DND-41 (cell line): ENCODE data around the gene FREM1.

Source experiments
- ATAC-seq: fragments of 200-7000 bp; cut with Tn5 transposase; 3 replicates; pipeline ENCODE4 v1.9.1; 2021; ENCODE audit warnings: low read depth; ENCODE audit not compliant: insufficient read depth
- DNase-seq: peaks from one replicate; pipeline ENCODE4 v3.0.0-alpha.2; 2020
- H2AFZ ChIP-seq: 2 replicates; pipeline ENCODE4 v1.6.0; 2012; ENCODE audit warnings: low read depth, low read length
- H3K27ac ChIP-seq: 2 replicates; pipeline ENCODE4 v1.5.1; 2012; ENCODE audit warnings: low read length, inconsistent platforms
- H3K27me3 ChIP-seq: fragments of 200-600 bp; sonication (generic); 2 replicates; pipeline ENCODE4 v1.6.0; 2012; ENCODE audit warnings: low read length, mild to moderate bottlenecking, inconsistent platforms; ENCODE audit not compliant: insufficient read depth, poor library complexity
- H3K36me3 ChIP-seq: 2 replicates; pipeline ENCODE4 v1.5.1; 2012; ENCODE audit warnings: low read length, inconsistent platforms; ENCODE audit not compliant: insufficient read depth
- H3K4me1 ChIP-seq: 2 replicates; pipeline ENCODE4 v1.5.1; 2012; ENCODE audit warnings: mild to moderate bottlenecking, low read length; ENCODE audit not compliant: insufficient read depth
- H3K4me2 ChIP-seq: 2 replicates; pipeline ENCODE4 v1.6.0; 2012; ENCODE audit warnings: mild to moderate bottlenecking, moderate library complexity, low read length, inconsistent platforms; ENCODE audit not compliant: insufficient read depth
- H3K4me3 ChIP-seq, 2 experiments: fragments of 200-600 bp in 1 of 2; shearing (Covaris generic) in 1 of 2; 2 replicates each; pipeline ENCODE4 v1.5.1; 2012 to 2016; ENCODE audit warnings: inconsistent platforms in 2 of 2, low read length in 2 of 2, mild to moderate bottlenecking in 2 of 2, low read depth in 1 of 2, moderate library complexity in 1 of 2
- H3K79me2 ChIP-seq: 2 replicates; pipeline ENCODE4 v1.6.0; 2012; ENCODE audit warnings: low read length, inconsistent platforms; ENCODE audit not compliant: insufficient read depth
- H3K9ac ChIP-seq: 2 replicates; pipeline ENCODE4 v1.6.0; 2012; ENCODE audit warnings: low read depth, mild to moderate bottlenecking, inconsistent platforms, low read length, moderate library complexity
- H3K9me3 ChIP-seq: 2 replicates; pipeline ENCODE4 v1.5.1; 2012; ENCODE audit warnings: low read length, moderate library complexity, mild to moderate bottlenecking, inconsistent platforms; ENCODE audit not compliant: insufficient read depth, severe bottlenecking
- H4K20me1 ChIP-seq: 2 replicates; pipeline ENCODE4 v1.6.0; 2012; ENCODE audit warnings: low read length; ENCODE audit not compliant: insufficient read depth
- EZH2 ChIP-seq: IDR thresholded peaks from 3 replicates; pipeline ENCODE4 v1.6.1; 2012; ENCODE audit warnings: borderline replicate concordance, low read depth, mild to moderate bottlenecking, moderate library complexity, low read length, inconsistent platforms; ENCODE audit not compliant: severe bottlenecking
- TF ChIP-seq, protein P1 (sequence below): IDR thresholded peaks from 2 replicates; pipeline ENCODE4 v1.5.1; 2012; ENCODE audit warnings: borderline replicate concordance, low read length, moderate library complexity, mild to moderate bottlenecking; ENCODE audit not compliant: poor library complexity, severe bottlenecking; ENCODE audit errors: extremely low read depth

FREM1 gene

DNA sequence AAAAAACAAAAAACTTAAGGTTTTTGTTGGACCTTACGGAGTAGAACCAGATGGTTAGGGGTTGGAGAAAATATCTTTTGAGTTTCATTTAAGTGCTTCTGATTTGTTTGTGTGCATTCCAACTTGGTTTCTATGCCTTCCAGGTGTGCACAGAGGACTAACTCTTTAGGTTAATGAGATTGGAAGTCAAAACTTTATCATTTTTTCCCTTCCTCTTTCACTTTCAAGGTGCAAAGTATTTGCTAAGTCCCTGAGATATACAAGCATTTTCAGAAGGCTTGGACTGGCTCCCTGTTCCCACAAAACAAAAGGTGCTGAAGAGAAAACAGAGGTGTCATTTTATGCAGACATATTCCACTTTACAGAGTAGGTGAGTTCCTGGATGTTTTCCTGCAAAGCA, 157.4 kb downstream of the FREM1 start:
- H3K27me3 ChIP-seq, result peaks cover 8% of the 10 kb centered on the region
- ATAC-seq, result no peak
- no peak overlapping the region for H3K4me2 ChIP-seq
- H2AFZ ChIP-seq, result no peak overlapping the region
- no peaks in the 10 kb centered on the region; the same call in 1 of the 2 replicates for H3K4me1 ChIP-seq
- no peak overlapping the region for H3K27ac ChIP-seq
- no peaks in the 10 kb centered on the region for H3K79me2 ChIP-seq
- H3K9me3 ChIP-seq, result no peaks in the 10 kb centered on the region
- no peak overlapping the region for H3K4me3 ChIP-seq
- H4K20me1 ChIP-seq, result no peaks in the 10 kb centered on the region
- no peak for DNase-seq
- no peak for TF ChIP-seq EZH2
- TF ChIP-seq, protein P1, sequence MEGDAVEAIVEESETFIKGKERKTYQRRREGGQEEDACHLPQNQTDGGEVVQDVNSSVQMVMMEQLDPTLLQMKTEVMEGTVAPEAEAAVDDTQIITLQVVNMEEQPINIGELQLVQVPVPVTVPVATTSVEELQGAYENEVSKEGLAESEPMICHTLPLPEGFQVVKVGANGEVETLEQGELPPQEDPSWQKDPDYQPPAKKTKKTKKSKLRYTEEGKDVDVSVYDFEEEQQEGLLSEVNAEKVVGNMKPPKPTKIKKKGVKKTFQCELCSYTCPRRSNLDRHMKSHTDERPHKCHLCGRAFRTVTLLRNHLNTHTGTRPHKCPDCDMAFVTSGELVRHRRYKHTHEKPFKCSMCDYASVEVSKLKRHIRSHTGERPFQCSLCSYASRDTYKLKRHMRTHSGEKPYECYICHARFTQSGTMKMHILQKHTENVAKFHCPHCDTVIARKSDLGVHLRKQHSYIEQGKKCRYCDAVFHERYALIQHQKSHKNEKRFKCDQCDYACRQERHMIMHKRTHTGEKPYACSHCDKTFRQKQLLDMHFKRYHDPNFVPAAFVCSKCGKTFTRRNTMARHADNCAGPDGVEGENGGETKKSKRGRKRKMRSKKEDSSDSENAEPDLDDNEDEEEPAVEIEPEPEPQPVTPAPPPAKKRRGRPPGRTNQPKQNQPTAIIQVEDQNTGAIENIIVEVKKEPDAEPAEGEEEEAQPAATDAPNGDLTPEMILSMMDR, result no peak
- no peak overlapping the region for H3K9ac ChIP-seq
- no peaks in the 10 kb centered on the region for H3K36me3 ChIP-seq

DNA sequence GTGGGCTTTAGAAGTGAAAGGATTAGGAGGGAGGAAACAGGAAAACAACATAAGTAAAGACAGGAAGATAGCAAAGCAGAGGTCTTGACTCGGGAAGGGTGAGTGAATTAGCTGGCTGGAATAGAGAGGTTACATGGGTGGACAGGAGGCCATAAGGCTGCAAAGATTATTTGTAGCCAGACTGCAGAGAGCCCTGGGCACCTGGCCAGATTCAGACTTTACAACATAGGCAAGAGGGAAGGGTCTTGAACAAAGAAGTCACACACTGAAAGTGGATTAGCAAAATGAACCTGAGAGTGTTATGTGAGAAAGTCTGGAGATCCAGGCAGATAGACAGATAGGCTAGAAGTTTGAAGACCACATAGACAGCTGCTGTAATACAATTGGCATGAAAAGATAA, 158.0 kb downstream of the FREM1 start:
- TF ChIP-seq EZH2, result no peak
- TF ChIP-seq, protein P1, result no peak

DNA sequence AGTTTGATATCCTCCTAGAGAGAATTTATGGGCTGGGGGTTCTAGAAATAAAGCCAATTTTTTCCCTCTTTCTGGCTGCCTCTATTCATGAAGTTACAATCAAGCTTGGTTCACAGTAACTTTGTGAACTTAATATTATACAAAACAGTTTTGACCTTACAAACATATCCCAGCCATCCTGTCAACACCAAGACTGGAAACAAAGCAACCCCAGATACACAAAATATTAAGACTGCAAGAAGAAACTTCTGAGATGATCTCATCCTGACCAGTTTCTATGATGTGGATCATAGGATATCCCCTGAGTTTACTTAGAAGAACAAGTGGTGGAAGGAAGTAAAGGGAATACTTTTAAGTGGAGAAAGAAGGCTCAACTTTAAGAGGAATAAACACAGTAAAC, 159.4 kb downstream of the FREM1 start:
- no peak overlapping the region for H3K4me2 ChIP-seq
- no peak for DNase-seq
- H3K9me3 ChIP-seq, result no peaks in the 10 kb centered on the region
- TF ChIP-seq, protein P1, result no peak
- H3K36me3 ChIP-seq, result no peaks in the 10 kb centered on the region
- no peak overlapping the region for H3K27ac ChIP-seq
- peaks cover 8% of the 10 kb centered on the region for H3K27me3 ChIP-seq
- ATAC-seq, result no peak
- H4K20me1 ChIP-seq, result no peaks in the 10 kb centered on the region
- H3K9ac ChIP-seq, result no peak overlapping the region
- no peak overlapping the region for H2AFZ ChIP-seq
- H3K79me2 ChIP-seq, result no peaks in the 10 kb centered on the region
- H3K4me1 ChIP-seq, result no peaks in the 10 kb centered on the region; the same call in 1 of the 2 replicates
- no peak overlapping the region for H3K4me3 ChIP-seq

More for the DNA sequence above, 158.0 kb downstream of the FREM1 start:
- H3K79me2 ChIP-seq, result no peaks in the 10 kb centered on the region
- H3K9ac ChIP-seq, result no peak overlapping the region
- no peak overlapping the region for H3K4me3 ChIP-seq
- H3K4me2 ChIP-seq, result no peak overlapping the region
- peaks cover 8% of the 10 kb centered on the region for H3K27me3 ChIP-seq
- no peak overlapping the region for H3K27ac ChIP-seq
- no peaks in the 10 kb centered on the region; the same call in 1 of the 2 replicates for H3K4me1 ChIP-seq
- H2AFZ ChIP-seq, result no peak overlapping the region
- ATAC-seq (no peak), DNase-seq (no peak)
- no peaks in the 10 kb centered on the region for H3K36me3 ChIP-seq
- H3K9me3 ChIP-seq, result no peaks in the 10 kb centered on the region
- no peaks in the 10 kb centered on the region for H4K20me1 ChIP-seq

DNA sequence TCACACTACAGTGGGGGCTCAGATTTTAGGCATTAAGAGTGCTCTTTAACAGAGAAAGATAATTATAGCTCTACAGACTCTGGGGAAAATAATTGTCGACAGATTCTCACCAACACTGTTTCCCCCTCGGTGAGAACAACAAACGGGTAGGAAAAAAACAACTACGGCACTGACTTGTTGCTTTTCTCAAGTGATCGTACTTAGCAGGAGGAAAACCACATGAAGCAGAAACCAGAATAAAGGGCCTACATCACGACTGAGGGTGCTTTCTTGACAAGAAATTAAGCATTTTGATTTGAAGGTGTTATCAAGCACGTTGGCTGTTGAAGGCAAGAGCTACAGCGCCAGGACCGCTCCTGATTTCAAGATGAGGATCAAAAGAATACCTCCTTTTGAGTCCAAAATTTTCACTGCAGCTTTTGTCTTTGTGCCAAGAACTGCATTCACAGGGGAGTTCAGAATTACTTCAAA, 160.5 kb downstream of the FREM1 start:
- ATAC-seq (peak; percentile 76), DNase-seq (peak; percentile 18)
- Histone ChIP-seq H3K27ac (no peak overlapping the region), H3K4me3 (no peak overlapping the region), H3K27me3 (peaks cover 8% of the 10 kb centered on the region), H3K9ac (no peak overlapping the region), H2AFZ (no peak overlapping the region), H3K4me1 (no peaks in the 10 kb centered on the region; the same call in 1 of the 2 replicates), H4K20me1 (no peaks in the 10 kb centered on the region), H3K4me2 (no peak overlapping the region), H3K36me3 (no peaks in the 10 kb centered on the region), H3K79me2 (no peaks in the 10 kb centered on the region), H3K9me3 (no peaks in the 10 kb centered on the region)
- TF ChIP-seq, protein P1, result no peak
- no peak for TF ChIP-seq EZH2
